ENCODE results near the gene KLF7.

KLF7 gene

GRCh38 chr2:207142461-207142860 is 23.3 kb downstream of the KLF7 start:
- no peak for FAIRE-seq
- DNase-seq (ENCODE audit: insufficient read length, low spot score), result no peak
- TF ChIP-seq PAX5 (IDR thresholded peaks at IDR 0.05; ENCODE audit: insufficient read depth, low read length, severe bottlenecking), result no peak
- no peak for TF ChIP-seq SPI1 (IDR thresholded peaks at IDR 0.05; ENCODE audit: low read depth, low read length)
- TF ChIP-seq POU2F2 (IDR thresholded peaks at IDR 0.05; ENCODE audit: low read depth, low read length), result no peak
- no peak for TF ChIP-seq TAF1 (IDR thresholded peaks at IDR 0.05; ENCODE audit: low read depth, low read length)
- TF ChIP-seq POLR2A (IDR thresholded peaks at IDR 0.05; ENCODE audit: low read depth, low read length), result no peak

GRCh38 chr2:207141386-207141785 is 24.4 kb downstream of the KLF7 start:
- DNase-seq (ENCODE audit: insufficient read length, low spot score) (no peak), FAIRE-seq (peak; percentile 70)
- TF ChIP-seq SPI1 (IDR thresholded peaks at IDR 0.05; ENCODE audit: low read depth, low read length), result peak; percentile 55
- no peak for TF ChIP-seq POLR2AphosphoS5 (IDR thresholded peaks at IDR 0.05; ENCODE audit: low read depth, low read length)
- no peak for TF ChIP-seq POLR2A (IDR thresholded peaks at IDR 0.05; ENCODE audit: low read depth, low read length)
- TF ChIP-seq POU2F2 (IDR thresholded peaks at IDR 0.05; ENCODE audit: low read depth, low read length), result no peak
- no peak for TF ChIP-seq PAX5 (IDR thresholded peaks at IDR 0.05; ENCODE audit: insufficient read depth, low read length, severe bottlenecking)
- TF ChIP-seq TAF1 (IDR thresholded peaks at IDR 0.05; ENCODE audit: low read depth, low read length), result no peak

GRCh38 chr2:207140265-207140664 is 25.5 kb downstream of the KLF7 start:
- FAIRE-seq, result no peak
- TF ChIP-seq POU2F2 (IDR thresholded peaks at IDR 0.05; ENCODE audit: low read depth, low read length), result no peak
- TF ChIP-seq PAX5 (IDR thresholded peaks at IDR 0.05; ENCODE audit: insufficient read depth, low read length, severe bottlenecking), result no peak
- TF ChIP-seq POLR2AphosphoS5 (IDR thresholded peaks at IDR 0.05; ENCODE audit: low read depth, low read length), result no peak
- no peak for TF ChIP-seq SPI1 (IDR thresholded peaks at IDR 0.05; ENCODE audit: low read depth, low read length)
- TF ChIP-seq TAF1 (IDR thresholded peaks at IDR 0.05; ENCODE audit: low read depth, low read length), result no peak
- TF ChIP-seq POLR2A (IDR thresholded peaks at IDR 0.05; ENCODE audit: low read depth, low read length), result no peak

GRCh38 chr2:207139552-207139951 is 26.2 kb downstream of the KLF7 start:
- TF ChIP-seq PAX5 (IDR thresholded peaks at IDR 0.05; ENCODE audit: insufficient read depth, low read length, severe bottlenecking) (no peak), POLR2A (IDR thresholded peaks at IDR 0.05; ENCODE audit: low read depth, low read length) (no peak)
- DNase-seq (ENCODE audit: insufficient read length, low spot score) (no peak), FAIRE-seq (no peak)

More at GRCh38 chr2:207140265-207140664, 25.5 kb downstream of the KLF7 start:
- DNase-seq (ENCODE audit: insufficient read length, low spot score), result no peak

- no peak for TF ChIP-seq POLR2A (IDR thresholded peaks at IDR 0.05; ENCODE audit: low read depth, low read length)
- TF ChIP-seq SPI1 (IDR thresholded peaks at IDR 0.05; ENCODE audit: low read depth, low read length), result no peak
- no peak for TF ChIP-seq PAX5 (IDR thresholded peaks at IDR 0.05; ENCODE audit: insufficient read depth, low read length, severe bottlenecking)
- no peak for TF ChIP-seq TAF1 (IDR thresholded peaks at IDR 0.05; ENCODE audit: low read depth, low read length)
- TF ChIP-seq POU2F2 (IDR thresholded peaks at IDR 0.05; ENCODE audit: low read depth, low read length), result no peak
- TF ChIP-seq POLR2AphosphoS5 (IDR thresholded peaks at IDR 0.05; ENCODE audit: low read depth, low read length), result no peak
- FAIRE-seq, result no peak
- DNase-seq (ENCODE audit: insufficient read length, low spot score), result no peak
Observed at GRCh38 chr2:207138627-207139297, 27.0 kb downstream of the KLF7 start.

GRCh38 chr2:207137596-207138337 is 28.0 kb downstream of the KLF7 start:
- FAIRE-seq (no peak), DNase-seq (ENCODE audit: insufficient read length, low spot score) (no peak)
- TF ChIP-seq POLR2A (IDR thresholded peaks at IDR 0.05; ENCODE audit: low read depth, low read length) (no peak), POLR2AphosphoS5 (IDR thresholded peaks at IDR 0.05; ENCODE audit: low read depth, low read length) (no peak), PAX5 (IDR thresholded peaks at IDR 0.05; ENCODE audit: insufficient read depth, low read length, severe bottlenecking) (no peak), TAF1 (IDR thresholded peaks at IDR 0.05; ENCODE audit: low read depth, low read length) (no peak), SPI1 (IDR thresholded peaks at IDR 0.05; ENCODE audit: low read depth, low read length) (no peak), POU2F2 (IDR thresholded peaks at IDR 0.05; ENCODE audit: low read depth, low read length) (no peak)

GRCh38 chr2:207136874-207137273 is 28.9 kb downstream of the KLF7 start:
- no peak for FAIRE-seq
- no peak for DNase-seq (ENCODE audit: insufficient read length, low spot score)
- TF ChIP-seq POLR2A (IDR thresholded peaks at IDR 0.05; ENCODE audit: low read depth, low read length), result no peak
- no peak for TF ChIP-seq TAF1 (IDR thresholded peaks at IDR 0.05; ENCODE audit: low read depth, low read length)
- no peak for TF ChIP-seq PAX5 (IDR thresholded peaks at IDR 0.05; ENCODE audit: insufficient read depth, low read length, severe bottlenecking)
- TF ChIP-seq SPI1 (IDR thresholded peaks at IDR 0.05; ENCODE audit: low read depth, low read length), result no peak
- TF ChIP-seq POU2F2 (IDR thresholded peaks at IDR 0.05; ENCODE audit: low read depth, low read length), result no peak
- no peak for TF ChIP-seq POLR2AphosphoS5 (IDR thresholded peaks at IDR 0.05; ENCODE audit: low read depth, low read length)

- FAIRE-seq, result no peak
- DNase-seq (ENCODE audit: insufficient read length, low spot score), result no peak
- TF ChIP-seq SPI1 (IDR thresholded peaks at IDR 0.05; ENCODE audit: low read depth, low read length), result peak; percentile 91
- TF ChIP-seq PAX5 (IDR thresholded peaks at IDR 0.05; ENCODE audit: insufficient read depth, low read length, severe bottlenecking), result no peak
Observed at GRCh38 chr2:207135801-207136457, 29.8 kb downstream of the KLF7 start.

GRCh38 chr2:207135340-207135739 is 30.4 kb downstream of the KLF7 start:
- FAIRE-seq (no peak), DNase-seq (ENCODE audit: insufficient read length, low spot score) (no peak)
- TF ChIP-seq TAF1 (IDR thresholded peaks at IDR 0.05; ENCODE audit: low read depth, low read length) (no peak), POU2F2 (IDR thresholded peaks at IDR 0.05; ENCODE audit: low read depth, low read length) (no peak), SPI1 (IDR thresholded peaks at IDR 0.05; ENCODE audit: low read depth, low read length) (no peak)

Measured in GM12891 (cell line).